GM23248 (cell line): ENCODE data around the gene GPS1.

Experiments used
- EZH2 ChIP-seq: fragments of 200-600 bp; sonication (generic); IDR thresholded peaks from 2 replicates; pipeline ENCODE4 v1.6.1; 2018; ENCODE audit warnings: antibody characterized with exemption, mild to moderate bottlenecking; ENCODE audit not compliant: insufficient read depth, poor library complexity, severe bottlenecking
- EZH2phosphoT487 ChIP-seq: fragments of 200-600 bp; sonication (generic); IDR thresholded peaks from 2 replicates; pipeline ENCODE4 v1.6.1; 2018; ENCODE audit warnings: antibody characterized with exemption, moderate library complexity, mild to moderate bottlenecking, low read depth; ENCODE audit not compliant: insufficient read depth

GRCh38 chr17:82091264-82092066 is 39.8 kb downstream of the GPS1 start:
- TF ChIP-seq EZH2phosphoT487 (no peak), EZH2 (no peak)
